ENCODE data around the gene SLC26A1.
"Not testable (repeated sequence)": the region's sequence is repeated elsewhere in the genome, so short reads cannot be mapped to it uniquely, and the experiment has no call there.

Gene SLC26A1

DNA sequence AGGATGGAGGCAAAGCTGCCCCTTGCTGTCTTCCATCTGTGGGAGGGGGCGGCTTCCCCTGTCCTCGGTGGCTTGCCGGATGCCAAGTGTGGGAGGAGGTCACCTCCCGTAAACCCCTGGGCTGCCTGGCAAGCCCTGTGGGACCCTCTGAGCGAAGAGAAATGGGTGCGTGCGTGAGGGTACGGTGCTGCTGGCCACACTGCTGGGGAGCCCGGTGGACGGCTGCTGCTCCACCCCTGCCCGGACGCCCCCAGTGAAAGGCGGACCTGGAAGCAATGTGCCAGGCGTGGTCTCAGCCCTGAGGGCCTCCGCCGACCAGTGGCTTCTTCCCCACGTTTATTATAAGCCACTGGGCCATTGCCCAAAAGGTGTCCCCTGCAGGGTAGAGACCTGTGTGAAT is 10.9 kb downstream of the SLC26A1 start:
- DNase-seq (ENCODE audit: extremely low read depth, insufficient read length) = no peak
- Histone ChIP-seq H3K36me3 (ENCODE audit: control insufficient read depth, insufficient read depth, low read length) (no peaks in the 10 kb centered on the region), H3K4me3 (replicated peaks; ENCODE audit: low read depth, low read length) (no peak overlapping the region), H3K27me3 (replicated peaks; ENCODE audit: control insufficient read depth, insufficient read depth, low read length) (no peaks in the 10 kb centered on the region)
- TF ChIP-seq, protein P1, sequence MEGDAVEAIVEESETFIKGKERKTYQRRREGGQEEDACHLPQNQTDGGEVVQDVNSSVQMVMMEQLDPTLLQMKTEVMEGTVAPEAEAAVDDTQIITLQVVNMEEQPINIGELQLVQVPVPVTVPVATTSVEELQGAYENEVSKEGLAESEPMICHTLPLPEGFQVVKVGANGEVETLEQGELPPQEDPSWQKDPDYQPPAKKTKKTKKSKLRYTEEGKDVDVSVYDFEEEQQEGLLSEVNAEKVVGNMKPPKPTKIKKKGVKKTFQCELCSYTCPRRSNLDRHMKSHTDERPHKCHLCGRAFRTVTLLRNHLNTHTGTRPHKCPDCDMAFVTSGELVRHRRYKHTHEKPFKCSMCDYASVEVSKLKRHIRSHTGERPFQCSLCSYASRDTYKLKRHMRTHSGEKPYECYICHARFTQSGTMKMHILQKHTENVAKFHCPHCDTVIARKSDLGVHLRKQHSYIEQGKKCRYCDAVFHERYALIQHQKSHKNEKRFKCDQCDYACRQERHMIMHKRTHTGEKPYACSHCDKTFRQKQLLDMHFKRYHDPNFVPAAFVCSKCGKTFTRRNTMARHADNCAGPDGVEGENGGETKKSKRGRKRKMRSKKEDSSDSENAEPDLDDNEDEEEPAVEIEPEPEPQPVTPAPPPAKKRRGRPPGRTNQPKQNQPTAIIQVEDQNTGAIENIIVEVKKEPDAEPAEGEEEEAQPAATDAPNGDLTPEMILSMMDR (IDR thresholded peaks at IDR 0.05; ENCODE audit: insufficient read depth, low read length, poor library complexity, severe bottlenecking) = no peak

DNA sequence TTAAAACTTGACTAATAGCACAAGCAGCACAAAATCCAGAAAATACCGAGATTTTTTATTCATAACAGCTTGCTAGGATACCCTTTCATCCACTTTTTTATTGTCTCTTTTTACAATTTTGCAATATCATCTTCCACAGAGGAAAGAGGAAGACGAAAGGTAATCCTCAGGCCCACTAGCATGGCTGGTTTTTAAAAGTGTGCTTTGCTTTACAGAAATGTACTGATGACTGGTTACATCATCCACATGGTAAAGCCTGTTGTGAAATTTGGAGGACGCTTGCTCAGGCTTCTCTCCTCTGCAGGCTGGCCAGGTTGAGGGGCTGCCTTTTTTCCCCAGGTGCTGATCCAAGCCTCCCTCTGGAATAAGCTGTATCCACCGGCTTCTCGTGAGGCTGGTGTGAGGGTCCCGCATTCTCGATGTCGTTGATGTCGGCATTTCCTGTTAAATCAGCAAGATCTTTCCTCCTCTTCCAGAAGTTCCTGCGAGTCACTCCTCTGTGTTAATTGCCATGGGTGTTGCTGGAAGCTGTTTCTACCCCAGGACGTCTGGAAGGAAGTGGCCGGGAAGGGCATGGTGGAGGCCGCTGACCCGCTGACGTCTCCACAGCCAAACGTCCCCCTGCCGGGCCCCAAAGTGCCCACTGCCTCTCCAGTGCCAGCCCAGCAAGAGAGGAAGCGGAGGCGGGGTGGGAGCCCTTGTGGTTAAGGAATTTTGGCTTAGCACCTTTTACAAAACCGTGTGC is 14.1 kb downstream of the SLC26A1 start:
- no peak overlapping the region for H3K4me3 ChIP-seq (replicated peaks; ENCODE audit: low read depth, low read length)
- no peaks in the 10 kb centered on the region for H3K36me3 ChIP-seq (ENCODE audit: control insufficient read depth, insufficient read depth, low read length)
- H3K27me3 ChIP-seq (replicated peaks; ENCODE audit: control insufficient read depth, insufficient read depth, low read length) = no peaks in the 10 kb centered on the region
- no peak for DNase-seq (ENCODE audit: extremely low read depth, insufficient read length)
- TF ChIP-seq, protein P1 (IDR thresholded peaks at IDR 0.05; ENCODE audit: insufficient read depth, low read length, poor library complexity, severe bottlenecking) = no peak

GRCh38 chr4:976016-976415 is 17.2 kb downstream of the SLC26A1 start:
- not testable (repeated sequence) for DNase-seq (ENCODE audit: extremely low read depth, insufficient read length); H3K36me3 ChIP-seq (ENCODE audit: control insufficient read depth, insufficient read depth, low read length); H3K4me3 ChIP-seq (replicated peaks; ENCODE audit: low read depth, low read length); H3K27me3 ChIP-seq (replicated peaks; ENCODE audit: control insufficient read depth, insufficient read depth, low read length)

DNA sequence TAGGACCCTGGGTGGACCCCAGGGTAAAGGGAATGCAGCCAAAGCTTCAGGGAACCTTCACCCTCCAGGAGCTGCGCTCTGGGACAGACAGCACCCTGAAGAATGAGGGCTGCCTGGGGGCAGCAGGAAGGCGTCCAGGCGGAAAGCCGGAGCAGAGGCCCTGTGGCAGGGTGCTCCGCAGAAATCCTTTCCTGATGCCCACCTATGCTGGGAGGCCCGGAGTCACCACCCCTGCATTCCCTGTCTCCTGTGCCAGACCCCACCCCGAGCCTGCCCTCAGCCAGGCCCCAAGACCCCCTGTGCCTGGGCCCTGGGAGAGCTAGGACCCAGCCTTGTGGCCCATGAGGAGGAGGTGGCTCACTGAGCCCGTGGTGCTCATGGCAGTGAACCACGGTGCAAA is 18.5 kb downstream of the SLC26A1 start:
- Histone ChIP-seq H3K36me3 (ENCODE audit: control insufficient read depth, insufficient read depth, low read length) (0 out of 2 replicates have a peak, but pooled peaks cover 2% of the 10 kb centered on the region), H3K27me3 (replicated peaks; ENCODE audit: control insufficient read depth, insufficient read depth, low read length) (no peaks in the 10 kb centered on the region), H3K4me3 (replicated peaks; ENCODE audit: low read depth, low read length) (no peak overlapping the region)
- DNase-seq (ENCODE audit: extremely low read depth, insufficient read length) = no peak
- TF ChIP-seq, protein P1 (IDR thresholded peaks at IDR 0.05; ENCODE audit: insufficient read depth, low read length, poor library complexity, severe bottlenecking) = no peak

DNA sequence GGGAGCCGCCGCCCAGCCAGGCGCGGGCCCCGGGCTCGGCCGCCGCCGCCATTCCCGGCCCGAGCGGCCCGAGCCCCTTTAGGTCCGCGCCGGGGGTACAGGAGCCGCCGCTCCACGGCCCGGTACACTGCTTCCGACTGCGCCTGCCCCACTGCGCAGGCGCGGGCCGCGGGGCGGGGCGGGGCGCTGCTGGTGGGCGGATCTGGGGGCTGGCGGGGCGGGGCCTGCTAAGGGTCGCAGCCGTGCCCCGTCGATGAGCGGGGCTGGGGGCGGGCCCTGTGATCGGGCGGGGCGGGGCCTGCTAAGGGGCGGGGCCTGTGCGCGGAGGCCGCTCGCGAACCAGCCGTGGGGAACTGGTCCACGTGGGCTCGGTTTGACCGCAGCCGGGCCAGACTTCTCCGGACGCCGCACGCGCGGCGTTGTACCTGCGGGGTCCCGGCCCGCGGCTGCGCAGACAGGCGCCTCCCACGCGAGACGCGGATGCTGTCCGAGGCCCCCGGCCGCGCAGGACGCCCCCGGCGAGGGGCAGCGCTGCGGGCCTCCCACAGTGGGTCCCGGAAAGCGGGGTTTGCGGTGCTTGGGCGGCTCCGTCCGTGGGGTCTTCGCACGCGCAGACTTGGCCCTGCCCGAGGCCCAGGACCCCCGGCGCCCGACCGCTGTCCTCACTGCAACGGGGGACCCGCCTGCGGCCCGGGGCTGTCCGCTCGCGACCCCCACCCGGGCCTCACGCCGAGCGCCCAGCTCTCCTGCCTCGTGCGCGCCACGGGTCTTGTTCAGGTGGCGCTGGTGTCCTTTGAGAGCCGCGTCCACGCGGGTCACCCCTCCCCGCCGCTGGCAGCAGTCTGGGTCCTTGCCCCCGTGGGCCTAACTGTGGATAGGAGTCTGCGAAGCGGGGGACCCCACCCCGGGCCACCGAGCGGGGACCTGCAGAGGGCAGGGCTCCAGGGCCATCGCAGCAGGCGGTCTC is 19.5 kb downstream of the SLC26A1 start, which contains the start of gene DGKQ:
Gene DGKQ (minus strand): TSS at position 139 of the 967 bp plus-strand sequence. CDS start 87 bp downstream, at position 52.
- no peaks in the 10 kb centered on the region for H3K27me3 ChIP-seq (replicated peaks; ENCODE audit: control insufficient read depth, insufficient read depth, low read length)
- H3K36me3 ChIP-seq (ENCODE audit: control insufficient read depth, insufficient read depth, low read length) = 0 out of 2 replicates have a peak, but pooled peaks cover 2% of the 10 kb centered on the region
- DNase-seq (ENCODE audit: extremely low read depth, insufficient read length) = peak; percentile 84
- H3K4me3 ChIP-seq (replicated peaks; ENCODE audit: low read depth, low read length) = peak within 1 kb of the TSS; percentile 74
- TF ChIP-seq, protein P1 (IDR thresholded peaks at IDR 0.05; ENCODE audit: insufficient read depth, low read length, poor library complexity, severe bottlenecking) = no peak

Data from GM06990 (cell line).